IPS DF 6.9 (cell line): ENCODE results near the gene BEST3.

Experiments used
- DNase-seq: peaks from one replicate; pipeline ENCODE4 v3.0.0-alpha.2; 2013; ENCODE audit warnings: low read depth, low spot score
- H3K27ac ChIP-seq: one replicate; pipeline ENCODE4 v1.5.1; 2013; ENCODE audit warnings: low read length, control low read depth
- H3K27me3 ChIP-seq: 2 replicates; pipeline ENCODE4 v1.6.1; 2013; ENCODE audit warnings: mild to moderate bottlenecking, low read length; ENCODE audit not compliant: control insufficient read depth, insufficient read depth
- H3K36me3 ChIP-seq: 2 replicates; pipeline ENCODE4 v1.6.1; 2013; ENCODE audit warnings: low read length; ENCODE audit not compliant: control insufficient read depth, insufficient read depth
- H3K4me1 ChIP-seq: 2 replicates; pipeline ENCODE4 v1.6.1; 2013; ENCODE audit warnings: low read length; ENCODE audit not compliant: control insufficient read depth, insufficient read depth
- H3K4me3 ChIP-seq: 2 replicates; pipeline ENCODE4 v1.5.1; 2013; ENCODE audit warnings: mild to moderate bottlenecking, low read length
- H3K9me3 ChIP-seq: 2 replicates; pipeline ENCODE4 v1.6.1; 2013; ENCODE audit warnings: low read length, inconsistent platforms; ENCODE audit not compliant: control insufficient read depth, insufficient read depth
- WGBS: extraction: QIAGEN DNeasy Blood & Tissue Kit; methylation state at CpG from one replicate; pipeline ENCODE4 v1.1.7; 2013; ENCODE audit warnings: mixed read lengths, missing lambda C conversion rate; ENCODE audit not compliant: insufficient read length, insufficient coverage; 5-methylcytosine and 5-hydroxymethylcytosine counted together

BEST3 gene

GRCh38 chr12:69687390-69687789 is 11.7 kb downstream of the BEST3 start:
- Histone ChIP-seq H3K4me1 (peaks cover 5% of the 10 kb centered on the region), H3K9me3 (no peaks in the 10 kb centered on the region), H3K27ac (no peak overlapping the region), H3K4me3 (no peak overlapping the region), H3K27me3 (no peaks in the 10 kb centered on the region), H3K36me3 (no peaks in the 10 kb centered on the region)
- no CpG with 5 or more reads among the region's 4 CpGs for WGBS
- no peak for DNase-seq

GRCh38 chr12:69686731-69687130 is 12.4 kb downstream of the BEST3 start:
- no peaks in the 10 kb centered on the region for H3K27me3 ChIP-seq
- no peak overlapping the region for H3K27ac ChIP-seq
- H3K9me3 ChIP-seq = no peaks in the 10 kb centered on the region
- no peaks in the 10 kb centered on the region for H3K36me3 ChIP-seq
- H3K4me3 ChIP-seq = no peak overlapping the region
- H3K4me1 ChIP-seq = peaks cover 5% of the 10 kb centered on the region
- no peak for DNase-seq
- no CpG with 5 or more reads among the region's 2 CpGs for WGBS

GRCh38 chr12:69685810-69686209 is 13.3 kb downstream of the BEST3 start:
- WGBS = no CpG with 5 or more reads among the region's 2 CpGs

GRCh38 chr12:69684466-69684865 is 14.6 kb downstream of the BEST3 start:
- Histone ChIP-seq H3K27ac (no peak overlapping the region), H3K27me3 (no peaks in the 10 kb centered on the region), H3K9me3 (no peaks in the 10 kb centered on the region), H3K4me3 (no peak overlapping the region), H3K4me1 (peaks cover 5% of the 10 kb centered on the region), H3K36me3 (no peaks in the 10 kb centered on the region)
- no CpG with 5 or more reads among the region's 2 CpGs for WGBS
- no peak for DNase-seq

More at GRCh38 chr12:69685810-69686209, 13.3 kb downstream of the BEST3 start:
- H3K4me1 ChIP-seq = peaks cover 5% of the 10 kb centered on the region
- no peak overlapping the region for H3K4me3 ChIP-seq
- no peak for DNase-seq
- H3K27me3 ChIP-seq = no peaks in the 10 kb centered on the region
- no peaks in the 10 kb centered on the region for H3K9me3 ChIP-seq
- no peaks in the 10 kb centered on the region for H3K36me3 ChIP-seq
- no peak overlapping the region for H3K27ac ChIP-seq

- DNase-seq = no peak
These were observed 16.9 kb downstream of the BEST3 start for GRCh38 chr12:69682110-69682755.

GRCh38 chr12:69679119-69679518 is 20.0 kb downstream of the BEST3 start:
- H3K9me3 ChIP-seq = no peaks in the 10 kb centered on the region
- no peaks in the 10 kb centered on the region for H3K4me1 ChIP-seq
- H3K27ac ChIP-seq = no peak overlapping the region
- no peaks in the 10 kb centered on the region for H3K27me3 ChIP-seq
- WGBS = no CpG with 5 or more reads among the region's 4 CpGs
- no peak for DNase-seq
- no peak overlapping the region for H3K4me3 ChIP-seq
- no peaks in the 10 kb centered on the region for H3K36me3 ChIP-seq

More at GRCh38 chr12:69682110-69682755, 16.9 kb downstream of the BEST3 start:
- Histone ChIP-seq H3K36me3 (no peaks in the 10 kb centered on the region), H3K4me3 (no peak overlapping the region), H3K9me3 (no peaks in the 10 kb centered on the region), H3K4me1 (no peaks in the 10 kb centered on the region), H3K27me3 (no peaks in the 10 kb centered on the region), H3K27ac (no peak overlapping the region)
- no CpG with 5 or more reads among the region's 2 CpGs for WGBS

GRCh38 chr12:69676257-69677012 is 22.7 kb downstream of the BEST3 start:
- no peaks in the 10 kb centered on the region for H3K4me1 ChIP-seq
- H3K9me3 ChIP-seq = no peaks in the 10 kb centered on the region
- no peaks in the 10 kb centered on the region for H3K36me3 ChIP-seq
- H3K27me3 ChIP-seq = no peaks in the 10 kb centered on the region
- H3K27ac ChIP-seq = no peak overlapping the region
- DNase-seq = no peak
- no CpG with 5 or more reads among the region's 8 CpGs for WGBS
- H3K4me3 ChIP-seq = no peak overlapping the region

- H3K27me3 ChIP-seq = no peaks in the 10 kb centered on the region
- H3K4me3 ChIP-seq = no peak overlapping the region
- no peaks in the 10 kb centered on the region for H3K4me1 ChIP-seq
- H3K36me3 ChIP-seq = no peaks in the 10 kb centered on the region
- no peak for DNase-seq
- no peaks in the 10 kb centered on the region for H3K9me3 ChIP-seq
- no CpG with 5 or more reads among the region's 2 CpGs for WGBS
- no peak overlapping the region for H3K27ac ChIP-seq
These were observed 26.9 kb downstream of the BEST3 start for GRCh38 chr12:69672195-69672594.

GRCh38 chr12:69671597-69671996 is 27.5 kb downstream of the BEST3 start:
- Histone ChIP-seq H3K27me3 (no peaks in the 10 kb centered on the region), H3K27ac (no peak overlapping the region), H3K4me3 (no peak overlapping the region), H3K4me1 (no peaks in the 10 kb centered on the region), H3K9me3 (no peaks in the 10 kb centered on the region), H3K36me3 (no peaks in the 10 kb centered on the region)
- no peak for DNase-seq
- no CpG with 5 or more reads among the region's 4 CpGs for WGBS

- Histone ChIP-seq H3K4me1 (no peaks in the 10 kb centered on the region), H3K27ac (no peak overlapping the region), H3K27me3 (no peaks in the 10 kb centered on the region), H3K36me3 (no peaks in the 10 kb centered on the region), H3K4me3 (no peak overlapping the region), H3K9me3 (no peaks in the 10 kb centered on the region)
- no peak for DNase-seq
- WGBS = no CpG with 5 or more reads among the region's 2 CpGs
These were observed 32.3 kb downstream of the BEST3 start for GRCh38 chr12:69666798-69667197.
